GM18507 (cell line): ENCODE measurements around the gene HK1.

ENCODE experiments used
- DNase-seq: peaks from one replicate; pipeline ENCODE4 v3.0.0; 2011; ENCODE audit warnings: low read depth; ENCODE audit not compliant: insufficient read length; ENCODE audit errors: extremely low spot score
- FAIRE-seq: peaks from 2 replicates; lab custom pipeline; 2011; peaks lifted over from hg19 to GRCh38; lab: Jason Lieb, UNC

HK1 gene

GRCh38 chr10:69278446-69278963 lies at the start of gene HK1:
HK1 (plus strand) TSS chr10:69278496.
- DNase-seq, result no peak
- FAIRE-seq, result no peak

GRCh38 chr10:69229616-69229916 lies 48.7 kb upstream of the HK1 start:
- DNase-seq (no peak), FAIRE-seq (no peak)

DNA sequence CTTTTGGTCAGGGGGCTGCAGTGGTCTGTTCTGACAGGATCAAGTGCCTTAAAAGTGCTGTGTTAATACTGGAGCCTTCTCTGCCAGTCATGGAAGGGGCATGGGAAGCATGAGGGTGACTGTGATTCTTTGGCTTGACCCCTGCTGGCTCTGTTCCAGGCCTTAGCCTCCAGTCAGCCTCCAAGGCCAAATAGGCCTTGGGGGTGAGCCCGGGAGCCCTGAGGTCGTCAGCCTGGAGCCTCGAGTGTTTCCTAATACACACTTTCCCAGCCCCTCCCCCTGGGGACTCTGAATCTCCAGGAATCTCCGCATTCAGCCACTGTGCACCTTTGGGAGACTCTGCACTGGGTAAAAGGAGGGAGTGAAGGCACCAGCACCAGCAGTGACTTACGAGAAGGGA lies 48.2 kb upstream of the HK1 start:
- DNase-seq (no peak), FAIRE-seq (no peak)

- no peak for DNase-seq
- FAIRE-seq, result no peak
These were observed 46.0 kb upstream of the HK1 start for GRCh38 chr10:69232252-69232651.

DNA sequence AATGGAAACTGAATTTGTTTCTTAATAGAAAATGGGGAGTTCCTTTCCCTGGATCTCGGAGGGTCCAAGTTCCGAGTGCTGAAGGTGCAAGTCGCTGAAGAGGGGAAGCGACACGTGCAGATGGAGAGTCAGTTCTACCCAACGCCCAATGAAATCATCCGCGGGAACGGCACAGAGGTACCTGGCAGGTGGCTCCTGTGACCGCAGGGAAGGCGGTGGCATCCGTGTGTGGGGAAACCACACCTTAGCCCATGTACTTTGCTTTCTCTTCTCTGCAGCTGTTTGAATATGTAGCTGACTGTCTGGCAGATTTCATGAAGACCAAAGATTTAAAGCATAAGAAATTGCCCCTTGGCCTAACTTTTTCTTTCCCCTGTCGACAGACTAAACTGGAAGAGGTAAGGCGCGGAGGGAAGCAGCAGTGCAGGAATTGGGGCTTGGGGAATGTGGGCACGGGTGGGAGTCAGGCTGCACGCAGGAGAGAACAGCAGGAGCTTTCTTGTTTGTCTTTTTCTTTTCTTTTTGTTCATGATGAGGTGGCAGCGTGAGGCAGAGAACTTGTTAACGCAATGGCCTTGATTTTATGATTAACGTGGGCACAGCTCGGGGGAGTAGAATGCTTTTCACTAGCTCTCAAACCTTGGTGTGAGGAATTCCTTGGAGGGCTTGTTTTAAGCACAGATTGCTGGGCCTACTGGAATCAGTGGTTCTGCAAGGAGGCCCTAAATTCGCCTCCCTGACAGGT lies 45.4 kb upstream of the HK1 start:
- FAIRE-seq (no peak), DNase-seq (no peak)

DNA sequence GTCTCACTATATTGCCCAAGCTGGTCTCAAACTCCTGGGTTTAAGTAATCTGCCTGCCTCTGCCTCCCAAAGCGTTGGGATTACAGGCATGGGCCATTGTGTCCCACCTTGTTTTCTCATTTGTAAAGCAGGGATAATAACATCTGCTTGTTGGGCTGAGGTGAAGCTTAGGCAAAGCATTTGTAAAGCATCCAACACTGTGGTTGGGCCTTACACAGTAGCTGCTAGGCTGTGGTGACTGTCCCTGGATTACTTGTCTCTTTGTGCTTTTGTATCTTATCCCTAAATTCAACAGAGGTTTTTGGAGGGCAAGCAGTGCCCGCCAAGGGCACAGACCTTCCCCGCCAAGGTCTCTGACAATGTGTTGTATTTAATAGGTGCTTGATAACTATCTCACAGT lies 43.8 kb upstream of the HK1 start:
- FAIRE-seq (no peak), DNase-seq (no peak)

GRCh38 chr10:69237528-69238159 lies 40.7 kb upstream of the HK1 start:
- DNase-seq (peak; percentile 62), FAIRE-seq (peak; percentile 88)

GRCh38 chr10:69239136-69239535 lies 39.2 kb upstream of the HK1 start:
- FAIRE-seq (no peak), DNase-seq (no peak)

- FAIRE-seq, result no peak
- DNase-seq, result no peak
These were observed 38.4 kb upstream of the HK1 start for GRCh38 chr10:69239816-69240434.

DNA sequence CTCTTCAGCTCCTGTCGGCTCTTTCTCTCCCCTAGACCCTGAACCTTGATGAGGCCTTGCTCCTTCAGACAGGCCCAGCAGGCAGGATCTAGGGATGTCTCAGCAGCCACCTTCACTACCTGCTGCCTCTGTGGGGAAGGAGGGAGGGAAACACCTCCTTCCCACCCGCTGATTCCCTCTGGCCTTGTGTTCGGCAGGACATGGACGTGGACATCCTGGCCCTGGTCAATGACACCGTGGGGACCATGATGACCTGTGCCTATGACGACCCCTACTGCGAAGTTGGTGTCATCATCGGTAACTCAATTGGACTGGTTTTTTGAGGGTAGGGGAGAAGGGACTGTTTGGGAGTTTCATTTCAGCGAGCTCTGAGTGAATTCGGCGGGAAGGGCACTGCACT lies 37.8 kb upstream of the HK1 start:
- no peak for FAIRE-seq
- DNase-seq, result no peak

DNA sequence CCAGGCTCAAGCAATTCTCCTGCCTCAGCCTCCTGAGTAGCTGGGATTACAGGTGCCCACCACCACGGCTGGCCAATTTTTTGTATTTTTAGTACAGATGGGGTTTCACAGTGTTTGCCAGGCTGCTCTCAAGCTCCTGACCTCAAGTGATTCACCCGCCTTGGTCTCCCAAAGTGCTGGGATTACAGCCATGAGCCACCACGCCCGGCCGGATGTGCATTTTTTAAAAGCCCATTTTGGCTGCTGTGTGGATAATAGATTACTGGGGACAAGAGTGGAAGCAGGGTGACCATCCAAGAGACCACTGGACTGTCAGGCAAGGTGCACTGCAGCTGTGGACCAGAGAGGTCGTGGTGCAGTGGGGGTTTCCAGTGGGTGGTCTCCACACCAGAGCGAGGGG lies 36.7 kb upstream of the HK1 start:
- no peak for FAIRE-seq
- DNase-seq, result no peak

DNA sequence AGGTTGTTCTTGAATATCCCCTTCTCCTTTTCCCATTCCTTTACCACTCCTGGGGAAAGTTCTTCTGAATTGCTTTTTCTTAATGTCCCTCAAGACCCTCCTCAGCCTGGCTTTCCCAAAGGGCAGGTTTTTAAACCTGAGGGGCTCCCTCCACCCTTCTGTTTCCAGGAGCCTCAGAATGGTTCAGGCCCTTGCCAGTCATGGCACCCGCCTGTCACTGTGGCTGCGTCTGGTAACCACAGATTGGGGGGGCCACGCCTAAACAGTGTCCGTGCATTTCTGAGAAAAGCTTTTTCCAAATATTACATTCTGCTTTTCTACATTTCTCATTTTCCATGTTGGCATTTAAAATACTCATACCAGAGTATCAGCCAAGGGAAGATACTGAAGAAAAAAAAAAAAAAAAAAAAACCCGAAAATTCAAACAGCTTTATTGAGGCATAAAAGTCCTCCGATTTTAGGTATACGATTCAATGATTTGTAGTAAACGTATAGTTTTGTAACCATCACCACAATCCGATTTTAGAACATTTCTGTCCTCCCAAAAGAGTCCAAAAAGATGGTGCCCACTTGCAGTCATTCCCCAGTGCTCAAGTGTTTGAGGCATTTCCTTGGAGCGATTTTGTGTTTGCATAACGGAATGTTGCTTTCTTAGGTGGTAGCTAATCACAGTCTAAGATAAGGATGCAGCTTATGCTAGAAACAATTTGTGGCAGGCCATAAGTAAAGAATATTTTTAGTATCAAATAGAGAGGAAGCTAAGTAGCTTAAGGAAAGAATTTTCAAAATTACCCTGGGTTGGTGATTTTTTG lies 36.0 kb upstream of the HK1 start:
- no peak for FAIRE-seq
- DNase-seq, result no peak

DNA sequence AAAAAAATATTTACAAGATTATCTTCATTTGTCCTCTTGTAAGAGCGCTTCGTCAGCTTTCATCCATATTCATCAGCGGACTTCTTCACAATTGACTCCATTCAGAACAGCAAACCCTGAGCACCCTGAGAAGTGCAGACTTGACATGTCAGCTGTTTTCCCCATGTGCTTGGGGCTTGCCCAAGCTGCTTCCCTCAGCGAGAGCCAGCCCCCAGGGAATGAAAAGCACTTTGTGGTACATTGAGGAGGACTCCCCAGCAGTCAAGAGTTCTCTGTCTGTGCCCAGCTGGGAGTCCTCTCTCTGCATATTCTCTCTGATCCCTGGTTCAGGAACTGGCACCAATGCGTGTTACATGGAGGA lies 35.5 kb upstream of the HK1 start:
- DNase-seq (no peak), FAIRE-seq (no peak)

- DNase-seq, result no peak
- no peak for FAIRE-seq
These were observed 34.5 kb upstream of the HK1 start for GRCh38 chr10:69243817-69244216.

DNA sequence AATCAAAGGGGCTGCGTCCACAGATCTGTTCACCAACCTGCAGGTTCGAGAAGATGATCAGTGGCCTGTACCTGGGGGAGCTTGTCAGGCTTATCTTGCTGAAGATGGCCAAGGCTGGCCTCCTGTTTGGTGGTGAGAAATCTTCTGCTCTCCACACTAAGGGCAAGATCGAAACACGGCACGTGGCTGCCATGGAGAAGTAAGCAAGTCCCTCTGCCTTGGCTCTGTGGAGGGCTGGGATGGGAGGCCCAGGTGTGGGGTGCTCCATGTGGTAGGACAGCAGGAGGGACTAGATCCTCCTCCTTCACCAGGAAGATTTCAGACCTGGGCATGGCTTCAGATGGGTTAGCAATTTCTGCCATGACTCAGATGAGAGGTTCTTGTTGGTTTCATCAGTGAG lies 32.3 kb upstream of the HK1 start:
- DNase-seq (no peak), FAIRE-seq (no peak)

GRCh38 chr10:69246581-69247312 lies 31.5 kb upstream of the HK1 start:
- FAIRE-seq (no peak), DNase-seq (no peak)

GRCh38 chr10:69247313-69247710 lies 31.0 kb upstream of the HK1 start:
- DNase-seq (no peak), FAIRE-seq (no peak)

- no peak for FAIRE-seq
- DNase-seq, result no peak
These were observed 30.1 kb upstream of the HK1 start for GRCh38 chr10:69248117-69248730.

GRCh38 chr10:69250041-69250440 lies 28.3 kb upstream of the HK1 start:
- no peak for FAIRE-seq
- no peak for DNase-seq
